ENCODE data around the gene MS4A2.
"Not testable (repeated sequence)": the region's sequence is repeated elsewhere in the genome, so short reads cannot be mapped to it uniquely, and the experiment has no call there.

MS4A2 gene

GRCh38 chr11:60104471-60105115 lies 16.1 kb downstream of the MS4A2 start:
- DNase-seq = not testable (repeated sequence)

- DNase-seq = not testable (repeated sequence)
Observed at GRCh38 chr11:60108631-60109030, 20.2 kb downstream of the MS4A2 start.

DNA sequence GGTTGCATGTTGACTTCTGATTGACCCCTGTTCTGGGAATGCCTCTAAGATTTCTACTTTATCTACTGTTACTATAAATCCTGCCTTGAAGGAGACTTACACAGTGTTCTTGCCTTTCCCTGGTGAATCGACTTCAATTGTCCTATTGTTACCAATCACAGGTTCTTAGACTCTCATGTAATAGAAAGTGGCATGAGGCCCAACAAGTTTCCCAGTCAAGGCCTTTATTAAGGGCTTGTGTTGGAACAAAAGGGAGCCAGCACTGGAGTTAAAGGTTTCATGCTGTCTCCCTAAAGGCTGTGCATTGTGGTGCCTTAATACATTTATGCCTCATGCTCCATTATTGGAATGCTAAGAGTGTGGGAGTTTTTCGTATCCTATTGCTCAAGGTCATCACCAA lies 23.3 kb downstream of the MS4A2 start:
- DNase-seq = no peak

- DNase-seq = no peak
Observed at GRCh38 chr11:60116996-60117790, 28.7 kb downstream of the MS4A2 start.

- DNase-seq = no peak
Observed at GRCh38 chr11:60118338-60118737, 29.9 kb downstream of the MS4A2 start.

GRCh38 chr11:60119710-60120109 lies 31.2 kb downstream of the MS4A2 start:
- no peak for DNase-seq

- no peak for DNase-seq
Observed at GRCh38 chr11:60121264-60121663, 32.8 kb downstream of the MS4A2 start.

DNA sequence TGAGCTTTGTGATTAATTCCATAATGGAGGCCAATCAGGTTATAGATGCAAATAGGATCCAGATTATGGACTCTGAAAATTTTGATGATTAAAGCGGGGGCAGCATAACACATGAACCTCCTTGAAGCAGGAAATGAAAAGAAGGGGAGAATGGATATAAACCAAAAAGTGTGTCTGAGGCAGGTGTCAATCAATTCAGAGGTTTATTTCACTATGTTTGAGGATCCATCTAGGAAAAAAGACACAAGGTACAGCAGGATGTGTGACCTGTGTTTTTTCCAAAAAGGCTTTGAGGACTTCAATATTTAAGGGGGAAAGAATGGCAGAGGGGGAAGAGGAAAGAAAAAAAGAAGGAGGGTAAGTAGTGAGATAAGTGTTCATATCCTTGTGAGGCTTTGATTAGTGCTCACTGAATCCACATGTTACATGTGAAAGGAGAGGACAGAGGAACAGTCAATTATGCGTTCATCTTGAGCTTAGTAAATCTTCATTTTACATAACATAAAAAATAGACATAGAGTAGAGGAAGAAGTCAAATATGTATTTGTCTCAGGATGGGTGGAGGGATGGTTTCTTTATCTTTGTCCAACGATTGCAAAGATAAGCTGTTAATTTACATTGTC lies 34.1 kb downstream of the MS4A2 start:
- no peak for DNase-seq

DNA sequence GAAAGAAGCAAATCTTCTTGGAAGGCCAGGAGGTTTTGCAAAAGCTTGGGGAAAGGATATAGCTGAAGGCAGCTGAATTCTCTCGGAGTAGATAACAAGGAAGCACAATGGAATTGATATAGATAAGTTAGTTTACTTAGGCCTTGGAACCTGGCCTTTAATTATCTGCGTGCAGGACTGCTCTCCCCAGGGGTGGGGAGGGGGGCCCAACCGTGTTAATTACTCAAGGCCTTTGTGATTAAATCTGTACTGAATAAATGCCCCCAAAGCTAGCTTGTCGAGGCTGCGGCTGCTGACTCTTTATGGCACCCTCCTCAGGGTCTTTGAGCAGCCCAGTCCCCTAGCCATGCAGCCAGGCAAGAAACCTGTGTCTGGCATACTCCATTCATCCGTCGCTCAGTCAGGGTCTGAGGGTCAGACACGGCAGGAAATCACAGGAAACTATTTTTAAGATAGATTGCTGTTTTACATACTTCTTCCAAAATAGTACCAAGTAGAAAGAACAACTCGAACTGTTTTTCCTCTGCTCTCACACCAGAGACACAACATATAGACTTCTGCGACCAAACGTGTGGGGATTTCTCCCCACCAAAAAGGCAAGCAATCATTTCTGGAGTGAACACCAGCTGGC lies 36.5 kb downstream of the MS4A2 start:
- DNase-seq = no peak

- DNase-seq = no peak
Observed at GRCh38 chr11:60125956-60126585, 37.6 kb downstream of the MS4A2 start.

GRCh38 chr11:60127311-60127811 lies 38.9 kb downstream of the MS4A2 start:
- DNase-seq = no peak

- no peak for DNase-seq
Observed at GRCh38 chr11:60128376-60128775, 39.9 kb downstream of the MS4A2 start.

DNA sequence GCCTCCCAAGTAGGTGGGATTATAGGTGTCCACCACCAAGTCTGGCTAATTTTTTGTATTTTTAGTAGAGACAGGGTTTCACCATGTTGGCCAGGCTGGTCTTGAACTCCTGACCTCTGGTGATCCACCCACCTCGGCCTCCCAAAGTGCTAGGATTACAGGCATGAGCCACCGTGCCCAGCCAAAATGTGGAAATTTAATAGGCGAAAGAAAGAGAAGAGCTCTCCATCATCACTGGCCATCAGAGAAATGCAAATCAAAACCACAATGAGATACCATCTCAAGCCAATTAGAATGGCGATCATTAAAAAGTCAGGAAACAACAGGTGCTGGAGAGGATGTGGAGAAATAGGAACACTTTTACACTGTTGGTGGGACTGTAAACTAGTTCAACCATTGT lies 40.4 kb downstream of the MS4A2 start:
- DNase-seq = not testable (repeated sequence)

DNA sequence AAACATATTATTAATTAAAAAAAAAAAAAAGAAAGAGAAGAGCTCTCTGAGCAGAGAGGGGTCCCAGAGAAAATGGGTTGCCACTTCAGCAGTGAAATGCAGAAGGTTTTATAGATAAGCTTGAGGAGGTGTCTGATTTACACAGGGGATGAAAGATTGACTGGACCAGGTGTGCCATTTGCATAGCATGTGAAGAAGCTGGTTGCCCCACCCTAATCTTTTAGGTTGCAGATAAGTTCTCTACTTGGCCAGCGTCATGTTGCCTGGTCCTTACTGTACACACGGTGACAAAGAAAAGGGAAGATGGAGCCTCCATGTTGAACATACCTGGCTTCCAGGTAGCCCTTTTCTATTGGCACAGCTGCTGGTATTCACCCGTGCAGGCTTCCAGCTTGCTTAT lies 41.4 kb downstream of the MS4A2 start:
- no peak for DNase-seq

GRCh38 chr11:60130496-60130895 lies 42.0 kb downstream of the MS4A2 start:
- no peak for DNase-seq

GRCh38 chr11:60131912-60132311 lies 43.4 kb downstream of the MS4A2 start:
- DNase-seq = no peak

GRCh38 chr11:60133917-60134316 lies 45.5 kb downstream of the MS4A2 start:
- DNase-seq = no peak

DNA sequence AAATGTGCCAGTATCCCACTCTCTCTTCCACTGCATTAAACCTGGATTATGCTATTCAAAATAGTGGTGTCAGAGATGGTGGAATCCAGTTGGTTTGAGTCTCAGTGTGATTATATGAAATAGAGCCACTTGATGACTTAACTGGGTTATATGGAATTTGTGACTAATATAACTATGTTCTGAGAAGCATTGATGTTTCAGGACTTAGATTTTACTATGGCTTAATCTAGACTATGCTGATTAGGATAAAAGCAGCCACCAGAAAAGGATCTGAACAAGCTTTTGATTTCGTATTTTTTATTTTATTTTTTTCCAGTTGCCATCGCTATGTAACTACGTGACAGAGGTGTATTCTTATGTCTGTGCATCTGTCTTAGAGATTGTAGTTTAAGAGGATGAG lies 55.3 kb downstream of the MS4A2 start:
- DNase-seq = no peak

- no peak for DNase-seq
Observed at GRCh38 chr11:60145677-60146076, 57.2 kb downstream of the MS4A2 start.
